A673 (cell line): ENCODE measurements around the gene CCNDBP1. TPM values are rescaled to one million over a fixed set of nuclear protein-coding genes. Genes with fewer than 3 reads are reported as not detected.
"Not testable (repeated sequence)": the region's sequence is repeated elsewhere in the genome, so short reads cannot be mapped to it uniquely, and the experiment has no call there.

Source experiments
- BruUV-seq: library from RNA; stranded (reverse); fragments of 400-500 nt; replicated peaks from 2 replicates; lab custom pipeline; 2021; lab: Mats Ljungman, UMichigan
- CTCF ChIA-PET: fragments of 300-600 bp; sonication (Branson Sonifier 250); formaldehyde crosslinking; loops from one replicate; lab custom pipeline; 2022; ENCODE audit warnings: antibody characterized with exemption; lab: Charles Lee
- POLR2A ChIA-PET: fragments of 300-600 bp; sonication (Branson Sonifier 250); formaldehyde crosslinking; loops from one replicate; lab custom pipeline; 2022; ENCODE audit warnings: antibody characterized with exemption; ENCODE audit not compliant: low non-redundant PET; lab: Charles Lee
- DNase-seq: peaks from one replicate; pipeline ENCODE4 v3.0.0-alpha.2; 2015; ENCODE audit warnings: low spot score
- H3K27ac ChIP-seq: fragments of 200-600 bp; sonication (generic); 2 replicates; pipeline ENCODE4 v1.5.1; 2016; ENCODE audit warnings: mixed run types, low read depth, mild to moderate bottlenecking, mixed read lengths, antibody characterized with exemption, low read length; ENCODE audit not compliant: poor library complexity, severe bottlenecking
- H3K27me3 ChIP-seq: fragments of 200-600 bp; sonication (generic); replicated peaks from 2 replicates; pipeline ENCODE4 v1.6.1; 2017; ENCODE audit warnings: mixed run types, low read depth, mild to moderate bottlenecking, mixed read lengths, antibody characterized with exemption, low read length; ENCODE audit not compliant: insufficient read depth, poor library complexity
- H3K36me3 ChIP-seq: fragments of 200-600 bp; sonication (generic); 2 replicates; pipeline ENCODE4 v1.6.1; 2016; ENCODE audit warnings: mixed run types, mild to moderate bottlenecking, mixed read lengths, antibody characterized with exemption, low read length; ENCODE audit not compliant: insufficient read depth, poor library complexity, severe bottlenecking
- H3K4me1 ChIP-seq: fragments of 200-600 bp; sonication (generic); 2 replicates; pipeline ENCODE4 v1.6.1; 2017; ENCODE audit warnings: mixed run types, mild to moderate bottlenecking, mixed read lengths, antibody characterized with exemption, low read length; ENCODE audit not compliant: insufficient read depth, poor library complexity, severe bottlenecking
- H3K4me3 ChIP-seq: fragments of 200-600 bp; sonication (generic); 2 replicates; pipeline ENCODE4 v1.5.1; 2016; ENCODE audit warnings: low read depth, mixed run types, mild to moderate bottlenecking, mixed read lengths, low read length; ENCODE audit not compliant: poor library complexity, severe bottlenecking
- H3K9me3 ChIP-seq: fragments of 200-600 bp; sonication (generic); 2 replicates; pipeline ENCODE4 v1.6.1; 2016; ENCODE audit warnings: mixed run types, low read depth, mild to moderate bottlenecking, mixed read lengths, antibody characterized with exemption, low read length; ENCODE audit not compliant: poor library complexity, severe bottlenecking
- EZH2 ChIP-seq: fragments of 200-600 bp; sonication (generic); IDR thresholded peaks from 2 replicates; pipeline ENCODE4 v1.6.1; 2017; ENCODE audit warnings: borderline replicate concordance, low read depth, mild to moderate bottlenecking, mixed read lengths, antibody characterized with exemption, low read length; ENCODE audit not compliant: poor library complexity, severe bottlenecking
- intact Hi-C: fragments of 100-400 bp; cut with micrococcal nuclease; formaldehyde crosslinking; loops from one replicate; pipeline ENCODE4 v1.10.0; 2022; ENCODE audit not compliant: unreplicated experiment
- total RNA-seq: library from RNA; stranded (reverse); gene quantifications from 2 replicates; pipeline ENCODE4 v1.2.3, GENCODE V29; 2021
- TF ChIP-seq, protein P1 (sequence below): fragments of 300-800, 200-600 bp; sonication (generic); conservative IDR thresholded peaks from 2 replicates; pipeline ENCODE4 v1.5.1; 2017; ENCODE audit warnings: low read depth, mild to moderate bottlenecking, antibody characterized with exemption, low read length, moderate library complexity, mixed read lengths

Gene CCNDBP1
- total RNA-seq, 1 experiment from 2014 or later: 16.7 TPM

- no peak overlapping the region for H3K27ac ChIP-seq
- no peaks in the 10 kb centered on the region for H3K9me3 ChIP-seq
- BruUV-seq: TSS peak; percentile 34
- TF ChIP-seq, protein P1, sequence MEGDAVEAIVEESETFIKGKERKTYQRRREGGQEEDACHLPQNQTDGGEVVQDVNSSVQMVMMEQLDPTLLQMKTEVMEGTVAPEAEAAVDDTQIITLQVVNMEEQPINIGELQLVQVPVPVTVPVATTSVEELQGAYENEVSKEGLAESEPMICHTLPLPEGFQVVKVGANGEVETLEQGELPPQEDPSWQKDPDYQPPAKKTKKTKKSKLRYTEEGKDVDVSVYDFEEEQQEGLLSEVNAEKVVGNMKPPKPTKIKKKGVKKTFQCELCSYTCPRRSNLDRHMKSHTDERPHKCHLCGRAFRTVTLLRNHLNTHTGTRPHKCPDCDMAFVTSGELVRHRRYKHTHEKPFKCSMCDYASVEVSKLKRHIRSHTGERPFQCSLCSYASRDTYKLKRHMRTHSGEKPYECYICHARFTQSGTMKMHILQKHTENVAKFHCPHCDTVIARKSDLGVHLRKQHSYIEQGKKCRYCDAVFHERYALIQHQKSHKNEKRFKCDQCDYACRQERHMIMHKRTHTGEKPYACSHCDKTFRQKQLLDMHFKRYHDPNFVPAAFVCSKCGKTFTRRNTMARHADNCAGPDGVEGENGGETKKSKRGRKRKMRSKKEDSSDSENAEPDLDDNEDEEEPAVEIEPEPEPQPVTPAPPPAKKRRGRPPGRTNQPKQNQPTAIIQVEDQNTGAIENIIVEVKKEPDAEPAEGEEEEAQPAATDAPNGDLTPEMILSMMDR: no peak
- no peak for TF ChIP-seq EZH2
- H3K36me3 ChIP-seq: peaks cover 10% of the 10 kb centered on the region
- ChIA-PET CTCF (no interaction called here), POLR2A (no interaction called here)
- no peaks in the 10 kb centered on the region for H3K27me3 ChIP-seq
- no peak overlapping the region for H3K4me3 ChIP-seq
- DNase-seq: no peak
- H3K4me1 ChIP-seq: no peaks in the 10 kb centered on the region
- intact Hi-C loops: loop anchor here (5.0 kb wide), 1 partner anchor 88 kb away; no protein-coding TSS in a partner anchor
These were observed 9.6 kb downstream of the CCNDBP1 start for GRCh38 chr15:43194795-43195194.

GRCh38 chr15:43196760-43197548 lies 11.8 kb downstream of the CCNDBP1 start:
- H3K9me3 ChIP-seq: no peaks in the 10 kb centered on the region
- BruUV-seq: no TSS peak
- peaks cover 9% of the 10 kb centered on the region for H3K36me3 ChIP-seq
- POLR2A ChIA-PET: no interaction called here
- H3K4me1 ChIP-seq: no peaks in the 10 kb centered on the region
- intact Hi-C loops: no loop called here
- H3K27me3 ChIP-seq: no peaks in the 10 kb centered on the region
- H3K4me3 ChIP-seq: no peak overlapping the region
- CTCF ChIA-PET: no interaction called here
- DNase-seq: no peak
- TF ChIP-seq, protein P1: no peak
- no peak for TF ChIP-seq EZH2
- H3K27ac ChIP-seq: no peak overlapping the region

- DNase-seq, CTCF ChIA-PET, POLR2A ChIA-PET, H3K4me1 ChIP-seq, H3K36me3 ChIP-seq, intact Hi-C loops, H3K27me3 ChIP-seq, BruUV-seq, H3K9me3 ChIP-seq, H3K27ac ChIP-seq, H3K4me3 ChIP-seq: not testable (repeated sequence)
These were observed 12.6 kb downstream of the CCNDBP1 start for GRCh38 chr15:43197773-43198172.

DNA sequence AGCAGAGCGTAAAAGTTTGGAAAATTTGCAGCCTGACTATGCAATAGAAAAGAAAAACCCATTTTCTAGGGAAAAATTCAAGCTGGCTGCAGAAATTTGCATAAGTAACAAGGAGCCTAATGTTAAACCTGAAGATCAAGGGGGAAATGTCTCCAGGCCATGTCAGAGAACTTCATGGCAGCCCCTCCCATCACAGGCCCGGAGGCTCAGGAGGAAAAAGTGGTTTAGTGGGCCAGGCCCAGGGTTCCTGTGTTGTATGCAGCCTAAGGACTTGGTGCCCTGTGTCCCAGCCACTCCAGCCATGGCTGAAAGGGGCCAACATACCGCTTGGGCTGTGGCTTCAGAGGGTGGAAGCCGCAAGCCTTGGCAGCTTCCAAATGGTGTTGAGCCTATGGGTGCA lies 13.4 kb downstream of the CCNDBP1 start:
- POLR2A ChIA-PET, DNase-seq, H3K4me3 ChIP-seq, BruUV-seq, H3K27me3 ChIP-seq, H3K9me3 ChIP-seq, H3K27ac ChIP-seq, CTCF ChIA-PET, H3K36me3 ChIP-seq, intact Hi-C loops, H3K4me1 ChIP-seq: not testable (repeated sequence)
